Activated naive CD4-positive, alpha-beta T cell treated with anti-CD3 and anti-CD28 coated beads, Interleukin-2, amount 50 U/mL, for 24 hours (primary cell): Measurements from ENCODE around the gene GALK1.
A peak's percentile ranks its signal among the peaks of the same experiment; 100 is the strongest.
"Not testable (repeated sequence)": the region's sequence is repeated elsewhere in the genome, so short reads cannot be mapped to it uniquely, and the experiment has no call there.

Experiments used
- H3K27ac Mint-ChIP-seq: one replicate; pipeline ENCODE4 v1.8.0; 2021; ENCODE audit warnings: mild to moderate bottlenecking, mixed read lengths
- H3K27me3 Mint-ChIP-seq: one replicate; pipeline ENCODE4 v1.8.0; 2021; ENCODE audit warnings: mixed read lengths
- H3K36me3 Mint-ChIP-seq: one replicate; pipeline ENCODE4 v1.8.0; 2021; ENCODE audit warnings: mixed read lengths
- H3K4me1 Mint-ChIP-seq: one replicate; pipeline ENCODE4 v1.8.0; 2021; ENCODE audit warnings: mixed read lengths
- H3K4me3 Mint-ChIP-seq: one replicate; pipeline ENCODE4 v1.8.0; 2021; ENCODE audit warnings: mild to moderate bottlenecking, mixed read lengths
- H3K9me3 Mint-ChIP-seq: one replicate; pipeline ENCODE4 v1.8.0; 2021; ENCODE audit warnings: mixed read lengths

Gene GALK1

GRCh38 chr17:75764711-75765421 is at the start of gene GALK1:
Gene GALK1 (minus strand): TSS chr17:75765192. CDS start chr17:75765136, 56 bp downstream.
- H3K27ac Mint-ChIP-seq = no peak within 1 kb of the TSS
- no peaks in the 10 kb centered on the region for H3K9me3 Mint-ChIP-seq
- no peaks in the 10 kb centered on the region for H3K36me3 Mint-ChIP-seq
- peak within 1 kb of the TSS; percentile 77 for H3K4me3 Mint-ChIP-seq
- H3K4me1 Mint-ChIP-seq = peaks cover 15% of the 10 kb centered on the region
- H3K27me3 Mint-ChIP-seq = no peaks in the 10 kb centered on the region

DNA sequence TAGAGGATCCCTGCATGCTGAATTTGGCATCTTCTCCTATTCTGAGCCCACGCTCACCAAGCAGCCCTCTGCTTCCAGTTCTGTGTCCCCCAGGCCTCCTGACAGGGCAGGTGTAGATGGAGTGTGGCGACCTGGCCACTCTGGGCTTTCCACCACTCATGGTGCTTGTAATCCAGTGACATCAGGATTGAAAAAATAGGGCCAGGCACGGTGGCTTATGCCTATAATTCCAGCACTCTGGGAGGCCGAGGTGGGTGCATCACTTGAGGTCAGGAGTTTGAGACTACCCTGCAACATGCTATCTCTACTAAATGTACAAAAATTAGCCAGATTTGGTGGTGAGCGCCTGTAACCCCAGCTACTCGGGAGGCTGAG is 49.0 kb upstream of the GALK1 start:
- H3K36me3 Mint-ChIP-seq = no peaks in the 10 kb centered on the region
- no peaks in the 10 kb centered on the region for H3K27me3 Mint-ChIP-seq
- H3K27ac Mint-ChIP-seq = no peak overlapping the region
- no peaks in the 10 kb centered on the region for H3K9me3 Mint-ChIP-seq
- no peak overlapping the region for H3K4me3 Mint-ChIP-seq
- no peaks in the 10 kb centered on the region for H3K4me1 Mint-ChIP-seq

GRCh38 chr17:75813081-75814020 is 48.4 kb upstream of the GALK1 start:
- Mint-ChIP-seq H3K9me3 (no peaks in the 10 kb centered on the region), H3K4me3 (no peak overlapping the region), H3K4me1 (peaks cover 3% of the 10 kb centered on the region), H3K27ac (no peak overlapping the region), H3K36me3 (no peaks in the 10 kb centered on the region), H3K27me3 (no peaks in the 10 kb centered on the region)

DNA sequence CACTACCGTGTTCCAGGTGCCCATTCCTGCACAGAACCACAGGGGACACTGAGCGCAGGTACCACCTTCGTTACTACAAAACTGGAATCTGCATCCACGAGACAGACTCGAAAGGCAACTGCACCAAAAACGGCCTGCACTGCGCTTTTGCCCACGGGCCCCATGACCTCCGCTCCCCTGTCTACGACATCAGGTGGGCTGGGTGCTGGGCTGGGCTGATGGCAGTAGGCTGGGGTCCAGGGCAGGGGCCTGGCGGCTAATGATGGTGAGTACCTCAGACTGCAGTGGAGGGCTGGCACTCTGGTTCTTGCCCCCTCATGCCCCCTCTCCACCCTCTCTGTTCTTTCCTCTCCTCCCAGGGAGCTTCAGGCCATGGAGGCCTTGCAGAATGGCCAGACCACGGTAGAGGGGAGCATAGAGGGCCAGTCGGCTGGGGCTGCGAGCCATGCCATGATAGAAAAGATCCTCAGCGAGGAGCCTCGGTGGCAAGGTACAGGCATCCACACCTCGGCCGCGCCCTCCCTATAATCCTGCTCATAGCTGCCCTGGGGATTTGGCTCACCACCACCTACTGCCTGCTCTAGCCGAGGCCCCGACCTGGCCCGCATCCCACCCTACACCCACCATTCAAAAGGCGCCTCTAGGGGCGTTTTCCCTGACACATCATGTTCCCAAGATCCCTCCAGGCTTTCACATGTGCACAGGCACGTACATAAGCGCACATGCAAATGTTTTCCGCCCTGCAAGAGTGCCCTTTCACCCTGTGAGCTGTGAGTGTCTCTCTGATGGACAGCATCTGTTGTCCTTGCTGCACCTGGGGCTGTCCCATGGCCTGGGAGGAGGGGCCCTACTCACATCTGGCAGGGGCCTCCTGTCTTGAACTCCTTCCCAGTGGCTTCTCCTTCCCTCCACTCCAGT is 47.4 kb upstream of the GALK1 start:
- H3K4me3 Mint-ChIP-seq = no peak overlapping the region
- H3K9me3 Mint-ChIP-seq = no peaks in the 10 kb centered on the region
- H3K36me3 Mint-ChIP-seq = no peaks in the 10 kb centered on the region
- H3K27me3 Mint-ChIP-seq = no peaks in the 10 kb centered on the region
- H3K27ac Mint-ChIP-seq = no peak overlapping the region
- H3K4me1 Mint-ChIP-seq = peaks cover 3% of the 10 kb centered on the region

DNA sequence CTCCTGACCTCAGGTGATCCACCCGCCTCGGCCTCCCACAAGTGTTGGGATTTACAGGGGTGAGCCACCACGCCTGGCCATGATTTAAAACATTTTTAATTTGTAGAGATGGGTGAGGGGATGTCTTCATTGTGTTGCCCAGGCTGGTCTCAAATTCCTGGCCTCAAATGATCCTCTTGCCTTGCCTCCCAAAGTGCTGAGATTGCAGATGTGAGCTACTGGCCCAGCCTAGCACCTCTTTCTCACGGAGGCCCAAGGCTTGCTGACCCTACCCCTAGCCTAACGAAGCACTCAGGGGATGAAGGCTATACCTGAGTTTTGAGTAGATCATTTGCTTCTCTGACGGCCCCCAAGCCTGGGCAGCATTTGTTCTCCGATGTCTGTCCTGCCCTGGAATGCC is 46.2 kb upstream of the GALK1 start:
- Mint-ChIP-seq H3K4me3 (no peak overlapping the region), H3K27me3 (no peaks in the 10 kb centered on the region), H3K36me3 (no peaks in the 10 kb centered on the region), H3K4me1 (peaks cover 3% of the 10 kb centered on the region), H3K9me3 (no peaks in the 10 kb centered on the region), H3K27ac (no peak overlapping the region)

GRCh38 chr17:75810756-75811155 is 45.8 kb upstream of the GALK1 start:
- H3K4me3 Mint-ChIP-seq, H3K4me1 Mint-ChIP-seq, H3K9me3 Mint-ChIP-seq, H3K27me3 Mint-ChIP-seq, H3K27ac Mint-ChIP-seq, H3K36me3 Mint-ChIP-seq: not testable (repeated sequence)

GRCh38 chr17:75810216-75810615 is 45.2 kb upstream of the GALK1 start:
- H3K27ac Mint-ChIP-seq = no peak overlapping the region
- H3K4me1 Mint-ChIP-seq = peaks cover 3% of the 10 kb centered on the region
- no peaks in the 10 kb centered on the region for H3K9me3 Mint-ChIP-seq
- no peaks in the 10 kb centered on the region for H3K27me3 Mint-ChIP-seq
- H3K4me3 Mint-ChIP-seq = no peak overlapping the region
- no peaks in the 10 kb centered on the region for H3K36me3 Mint-ChIP-seq

- H3K27ac Mint-ChIP-seq = no peak overlapping the region
- no peaks in the 10 kb centered on the region for H3K27me3 Mint-ChIP-seq
- no peaks in the 10 kb centered on the region for H3K36me3 Mint-ChIP-seq
- H3K4me1 Mint-ChIP-seq = peaks cover 3% of the 10 kb centered on the region
- no peaks in the 10 kb centered on the region for H3K9me3 Mint-ChIP-seq
- no peak overlapping the region for H3K4me3 Mint-ChIP-seq
These were observed 44.7 kb upstream of the GALK1 start for GRCh38 chr17:75809631-75810111.

GRCh38 chr17:75808905-75809621 is 44.1 kb upstream of the GALK1 start:
- H3K36me3 Mint-ChIP-seq = no peaks in the 10 kb centered on the region
- H3K27me3 Mint-ChIP-seq = no peaks in the 10 kb centered on the region
- H3K4me1 Mint-ChIP-seq = peaks cover 3% of the 10 kb centered on the region
- H3K4me3 Mint-ChIP-seq = no peak overlapping the region
- H3K9me3 Mint-ChIP-seq = no peaks in the 10 kb centered on the region
- H3K27ac Mint-ChIP-seq = no peak overlapping the region

DNA sequence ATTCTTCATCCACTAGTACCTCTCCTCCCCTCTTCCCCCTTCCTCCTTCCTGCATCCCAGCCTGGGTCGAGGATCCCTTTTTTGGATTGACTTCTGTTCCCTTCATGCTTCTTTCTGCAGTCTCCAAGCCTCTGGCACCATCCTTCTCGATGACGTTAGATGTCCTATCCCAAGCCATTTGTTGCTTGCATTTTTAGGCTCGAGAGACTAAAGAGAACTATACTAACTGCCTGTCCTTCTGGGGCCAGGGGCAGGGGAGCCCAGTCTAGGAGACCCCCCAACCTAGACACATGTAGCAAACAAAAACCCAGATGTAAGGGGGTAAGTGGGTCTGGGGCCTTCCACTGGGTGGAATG is 43.5 kb upstream of the GALK1 start:
- no peaks in the 10 kb centered on the region for H3K9me3 Mint-ChIP-seq
- H3K4me3 Mint-ChIP-seq = no peak overlapping the region
- H3K36me3 Mint-ChIP-seq = no peaks in the 10 kb centered on the region
- H3K4me1 Mint-ChIP-seq = peaks cover 8% of the 10 kb centered on the region
- H3K27me3 Mint-ChIP-seq = no peaks in the 10 kb centered on the region
- peak overlapping the region; percentile 68 for H3K27ac Mint-ChIP-seq

- Mint-ChIP-seq H3K4me1 (peaks cover 13% of the 10 kb centered on the region), H3K27ac (no peak overlapping the region), H3K4me3 (no peak overlapping the region), H3K36me3 (no peaks in the 10 kb centered on the region), H3K9me3 (no peaks in the 10 kb centered on the region), H3K27me3 (no peaks in the 10 kb centered on the region)
These were observed 42.9 kb upstream of the GALK1 start for GRCh38 chr17:75807861-75808260.

DNA sequence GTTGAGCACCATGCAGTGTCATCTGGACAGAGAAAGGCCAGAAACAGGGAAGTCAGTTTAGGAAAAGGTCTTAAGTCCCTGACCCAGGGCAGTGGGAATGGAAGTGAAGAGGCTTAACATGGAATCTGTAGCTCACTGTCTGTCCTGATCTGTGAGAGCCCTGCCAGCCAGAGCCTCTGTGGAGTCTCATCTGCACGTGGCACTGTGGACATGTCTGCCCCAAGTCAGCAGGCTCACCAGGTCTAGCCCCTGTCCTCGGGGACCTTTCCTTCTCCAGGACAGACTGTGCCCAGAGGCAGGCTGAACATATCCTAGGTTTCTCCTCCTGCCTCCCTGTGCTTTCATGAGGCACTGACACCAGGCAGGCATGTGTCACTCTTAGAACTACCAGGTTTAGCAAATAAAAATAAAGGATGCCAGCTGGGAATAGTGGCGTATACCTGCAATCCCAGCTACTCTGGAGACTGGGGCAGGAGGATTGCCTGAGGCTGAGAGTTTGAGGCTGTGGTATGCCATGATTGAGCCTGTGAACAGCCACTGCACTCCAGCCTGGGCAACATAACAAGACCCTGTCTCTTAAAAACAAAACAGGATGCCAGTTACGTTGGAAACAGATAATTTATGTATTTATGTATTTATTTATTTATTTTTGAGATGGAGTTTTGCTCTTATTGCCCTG is 42.0 kb upstream of the GALK1 start:
- Mint-ChIP-seq H3K27me3 (no peaks in the 10 kb centered on the region), H3K36me3 (no peaks in the 10 kb centered on the region), H3K27ac (no peak overlapping the region), H3K4me1 (peaks cover 13% of the 10 kb centered on the region), H3K4me3 (no peak overlapping the region), H3K9me3 (no peaks in the 10 kb centered on the region)

GRCh38 chr17:75803883-75804282 is 38.9 kb upstream of the GALK1 start:
- Mint-ChIP-seq H3K9me3 (no peaks in the 10 kb centered on the region), H3K4me1 (peaks cover 13% of the 10 kb centered on the region), H3K36me3 (no peaks in the 10 kb centered on the region), H3K27me3 (no peaks in the 10 kb centered on the region), H3K4me3 (no peak overlapping the region), H3K27ac (no peak overlapping the region)

DNA sequence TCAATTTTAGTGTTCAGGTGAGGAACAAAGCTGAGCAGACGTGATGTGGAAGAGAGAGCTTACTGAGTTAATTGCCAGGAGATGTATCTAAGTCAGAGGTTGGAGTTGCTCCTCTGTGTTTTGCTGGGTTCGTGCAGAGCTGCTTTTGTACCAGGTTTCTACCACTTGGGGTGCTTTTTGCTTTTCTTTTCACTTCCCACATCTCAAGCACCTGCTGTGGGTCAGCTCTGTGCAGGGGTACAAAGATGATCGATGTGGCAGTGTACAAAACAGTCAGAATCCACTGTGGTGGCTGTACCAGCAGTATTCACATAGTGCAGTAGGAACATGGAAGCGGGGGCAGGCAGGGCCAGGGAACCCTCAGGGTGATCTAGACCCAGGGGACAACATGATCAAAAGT is 34.4 kb upstream of the GALK1 start:
- Mint-ChIP-seq H3K4me1 (peaks cover 22% of the 10 kb centered on the region), H3K27ac (peak overlapping the region; percentile 30), H3K36me3 (peaks cover 2% of the 10 kb centered on the region), H3K27me3 (no peaks in the 10 kb centered on the region), H3K4me3 (no peak overlapping the region), H3K9me3 (no peaks in the 10 kb centered on the region)
